ENCODE data around the gene KCNQ1OT1.

GRCh38 chr11:2558861-2559526 lies 140.8 kb downstream of the KCNQ1OT1 start:
- TF ChIP-seq POLR2A (IDR thresholded peaks at IDR 0.05) = no peak
- TF ChIP-seq, protein P1, sequence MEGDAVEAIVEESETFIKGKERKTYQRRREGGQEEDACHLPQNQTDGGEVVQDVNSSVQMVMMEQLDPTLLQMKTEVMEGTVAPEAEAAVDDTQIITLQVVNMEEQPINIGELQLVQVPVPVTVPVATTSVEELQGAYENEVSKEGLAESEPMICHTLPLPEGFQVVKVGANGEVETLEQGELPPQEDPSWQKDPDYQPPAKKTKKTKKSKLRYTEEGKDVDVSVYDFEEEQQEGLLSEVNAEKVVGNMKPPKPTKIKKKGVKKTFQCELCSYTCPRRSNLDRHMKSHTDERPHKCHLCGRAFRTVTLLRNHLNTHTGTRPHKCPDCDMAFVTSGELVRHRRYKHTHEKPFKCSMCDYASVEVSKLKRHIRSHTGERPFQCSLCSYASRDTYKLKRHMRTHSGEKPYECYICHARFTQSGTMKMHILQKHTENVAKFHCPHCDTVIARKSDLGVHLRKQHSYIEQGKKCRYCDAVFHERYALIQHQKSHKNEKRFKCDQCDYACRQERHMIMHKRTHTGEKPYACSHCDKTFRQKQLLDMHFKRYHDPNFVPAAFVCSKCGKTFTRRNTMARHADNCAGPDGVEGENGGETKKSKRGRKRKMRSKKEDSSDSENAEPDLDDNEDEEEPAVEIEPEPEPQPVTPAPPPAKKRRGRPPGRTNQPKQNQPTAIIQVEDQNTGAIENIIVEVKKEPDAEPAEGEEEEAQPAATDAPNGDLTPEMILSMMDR (IDR thresholded peaks at IDR 0.05 in 4 of 5, conservative IDR thresholded peaks at IDR 0.05 in 1 of 5) = no peak

Measured in gastrocnemius medialis (tissue), 4 donors.